GM12865 (cell line): ENCODE results near the gene SH3RF2.

Experiments used
- DNase-seq: peaks from one replicate; pipeline ENCODE4 v3.0.0; 2010; ENCODE audit warnings: low read depth
- H3K4me3 ChIP-seq: 2 replicates; pipeline ENCODE4 v1.5.1; 2011; ENCODE audit warnings: mild to moderate bottlenecking, low read depth, low read length, control low read depth
- TF ChIP-seq, protein P1 (sequence below): IDR thresholded peaks from 2 replicates; pipeline ENCODE4 v1.5.1; 2011; ENCODE audit warnings: low read length, control low read depth, low read depth, inconsistent platforms; ENCODE audit not compliant: insufficient read depth; ENCODE audit errors: missing control alignments

Gene SH3RF2

DNA sequence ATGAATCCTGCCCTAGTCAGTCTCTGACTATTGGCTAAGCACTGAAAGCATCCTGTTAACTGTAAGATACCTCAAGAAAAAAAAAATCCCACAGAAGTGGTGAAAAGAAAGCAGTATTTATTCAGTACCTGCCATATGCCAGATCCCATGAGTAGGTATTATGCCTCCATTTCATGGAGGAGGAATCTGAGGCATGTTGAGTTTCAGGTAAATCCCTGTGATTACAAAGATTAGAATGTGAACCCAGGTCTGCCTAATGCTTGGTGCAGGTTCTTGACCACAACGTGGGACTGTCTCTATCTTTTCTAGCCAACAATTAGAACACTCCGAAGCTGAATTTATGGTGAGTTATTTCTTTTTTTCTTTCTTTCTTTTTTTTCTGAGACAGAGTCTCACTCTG, 30.9 kb downstream of the SH3RF2 start:
- TF ChIP-seq, protein P1, sequence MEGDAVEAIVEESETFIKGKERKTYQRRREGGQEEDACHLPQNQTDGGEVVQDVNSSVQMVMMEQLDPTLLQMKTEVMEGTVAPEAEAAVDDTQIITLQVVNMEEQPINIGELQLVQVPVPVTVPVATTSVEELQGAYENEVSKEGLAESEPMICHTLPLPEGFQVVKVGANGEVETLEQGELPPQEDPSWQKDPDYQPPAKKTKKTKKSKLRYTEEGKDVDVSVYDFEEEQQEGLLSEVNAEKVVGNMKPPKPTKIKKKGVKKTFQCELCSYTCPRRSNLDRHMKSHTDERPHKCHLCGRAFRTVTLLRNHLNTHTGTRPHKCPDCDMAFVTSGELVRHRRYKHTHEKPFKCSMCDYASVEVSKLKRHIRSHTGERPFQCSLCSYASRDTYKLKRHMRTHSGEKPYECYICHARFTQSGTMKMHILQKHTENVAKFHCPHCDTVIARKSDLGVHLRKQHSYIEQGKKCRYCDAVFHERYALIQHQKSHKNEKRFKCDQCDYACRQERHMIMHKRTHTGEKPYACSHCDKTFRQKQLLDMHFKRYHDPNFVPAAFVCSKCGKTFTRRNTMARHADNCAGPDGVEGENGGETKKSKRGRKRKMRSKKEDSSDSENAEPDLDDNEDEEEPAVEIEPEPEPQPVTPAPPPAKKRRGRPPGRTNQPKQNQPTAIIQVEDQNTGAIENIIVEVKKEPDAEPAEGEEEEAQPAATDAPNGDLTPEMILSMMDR, result no peak
- no peak overlapping the region for H3K4me3 ChIP-seq
- DNase-seq, result no peak

DNA sequence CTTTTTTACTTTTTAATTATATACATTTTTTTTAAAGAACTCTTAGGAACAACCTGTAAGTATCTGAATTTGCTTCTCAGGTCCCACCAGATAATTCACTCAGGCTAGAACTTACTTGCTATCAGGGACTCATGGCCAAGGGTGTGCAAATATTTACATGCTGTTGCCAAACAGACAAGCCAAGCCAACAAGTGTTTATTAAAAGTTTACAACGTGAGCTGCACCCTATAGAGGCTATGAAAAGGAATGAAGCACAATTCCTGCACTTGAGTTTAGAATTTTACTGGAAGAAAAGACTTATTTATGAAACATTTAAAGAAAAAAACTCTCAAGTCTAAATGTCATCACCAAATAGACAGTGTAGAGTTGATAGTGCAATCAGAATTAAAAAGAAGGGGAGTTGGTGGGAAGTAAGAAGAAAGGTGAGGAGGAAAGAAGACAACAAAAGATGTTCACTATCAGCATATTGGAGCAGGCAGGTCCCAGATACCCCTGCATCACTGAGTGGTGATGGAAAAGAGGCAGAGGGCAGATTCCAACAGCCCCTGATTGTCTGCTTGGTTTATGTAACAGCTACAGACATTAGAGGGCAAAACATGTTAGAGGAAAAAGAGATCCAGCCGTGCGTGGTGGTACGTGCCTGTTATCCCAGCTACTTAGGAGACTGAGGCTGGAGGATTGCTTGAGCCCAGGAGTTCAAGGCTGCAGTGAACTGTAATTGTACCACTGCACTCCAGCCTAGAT, 32.8 kb downstream of the SH3RF2 start:
- TF ChIP-seq, protein P1, result no peak
- no peak for DNase-seq
- H3K4me3 ChIP-seq, result no peak overlapping the region

DNA sequence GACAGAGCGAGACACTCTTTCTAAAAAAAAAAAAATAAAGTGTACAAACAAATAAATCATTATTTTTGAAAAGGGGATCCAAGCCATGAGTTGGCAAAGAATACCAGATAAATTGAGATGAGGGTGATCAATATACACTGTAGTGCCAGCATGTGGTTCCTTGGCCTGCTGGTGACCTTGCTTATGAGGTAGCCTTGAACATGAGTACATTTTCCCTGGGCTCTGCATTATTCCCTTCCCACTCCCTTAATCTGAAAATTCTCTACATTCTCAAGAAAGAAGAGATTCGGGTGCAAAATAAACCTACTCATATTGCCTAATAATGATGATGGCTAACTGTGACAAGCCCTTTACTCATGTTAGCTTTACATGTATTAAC, 33.3 kb downstream of the SH3RF2 start:
- no peak for DNase-seq
- TF ChIP-seq, protein P1, result no peak
- H3K4me3 ChIP-seq, result no peak overlapping the region

DNA sequence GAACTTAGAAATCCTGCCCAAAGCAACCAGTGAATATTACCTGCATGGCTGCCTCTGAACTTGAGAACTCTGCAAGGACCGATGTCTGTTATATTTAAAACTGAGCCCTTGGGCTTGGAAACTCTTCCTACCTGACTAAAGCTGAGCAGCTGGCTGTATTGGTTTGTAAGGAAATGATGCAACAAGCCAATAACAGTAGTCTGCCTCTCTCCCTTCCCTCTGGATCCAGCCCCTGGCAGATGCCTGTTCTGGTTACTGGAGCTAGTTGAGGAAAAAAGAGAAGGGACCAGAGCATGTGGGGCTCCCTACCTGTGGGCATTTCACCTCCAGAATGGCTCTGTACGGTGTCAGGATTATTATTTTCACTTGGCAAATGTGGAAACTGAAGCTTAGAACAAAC, 34.7 kb downstream of the SH3RF2 start:
- H3K4me3 ChIP-seq, result no peak overlapping the region
- TF ChIP-seq, protein P1, result no peak
- no peak for DNase-seq

DNA sequence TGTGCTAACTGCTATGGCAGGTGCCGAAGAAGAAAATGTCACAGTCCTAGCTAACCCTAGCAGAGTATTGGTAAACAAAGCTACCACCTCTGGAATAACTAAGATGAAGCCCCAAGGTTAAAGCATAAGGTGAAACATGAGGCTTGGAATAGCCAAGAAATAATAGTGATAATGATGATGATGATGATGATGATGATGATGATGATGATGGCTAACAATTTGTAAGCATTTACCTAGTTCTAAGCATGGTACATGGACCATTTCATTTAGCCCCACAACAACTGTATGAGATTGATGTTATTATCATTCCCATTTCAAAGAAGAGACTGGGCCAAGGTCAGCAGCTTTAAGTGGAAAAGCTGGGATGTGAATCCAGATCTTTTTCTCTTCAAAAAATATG, 35.3 kb downstream of the SH3RF2 start:
- TF ChIP-seq, protein P1, result no peak
- no peak overlapping the region for H3K4me3 ChIP-seq
- no peak for DNase-seq

DNA sequence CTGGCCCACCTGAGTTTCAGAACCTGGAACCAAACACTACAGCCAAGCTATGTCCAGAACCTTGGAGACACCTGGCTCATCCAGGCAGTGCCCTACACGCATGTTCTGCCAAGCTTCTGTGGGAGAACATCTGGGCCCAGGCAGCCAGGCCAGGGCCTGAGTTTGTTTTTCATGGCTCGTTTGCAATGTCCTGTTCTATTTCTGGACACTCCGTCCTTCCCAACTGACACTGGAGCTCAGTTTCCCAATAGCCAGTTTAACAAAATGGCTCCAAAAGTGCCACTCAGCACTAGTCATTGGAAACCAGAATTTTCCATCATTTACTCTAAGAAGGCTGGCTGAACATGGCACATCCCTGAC, 38.6 kb downstream of the SH3RF2 start:
- TF ChIP-seq, protein P1, result no peak
- DNase-seq, result no peak
- no peak overlapping the region for H3K4me3 ChIP-seq
